GM04503 (cell line): Measurements from ENCODE around the gene NINJ1.

Source experiments
- DNase-seq: peaks from one replicate; pipeline ENCODE4 v3.0.0-alpha.2; 2012; ENCODE audit warnings: low read depth

Gene NINJ1

GRCh38 chr9:93086447-93087224, 47.4 kb downstream of the NINJ1 start:
- DNase-seq: no peak

GRCh38 chr9:93085676-93086075, 48.4 kb downstream of the NINJ1 start:
- no peak for DNase-seq

GRCh38 chr9:93084471-93084881, 49.6 kb downstream of the NINJ1 start:
- DNase-seq: no peak

GRCh38 chr9:93083592-93084470, 50.2 kb downstream of the NINJ1 start:
- DNase-seq: no peak

- DNase-seq: no peak
These were observed 51.1 kb downstream of the NINJ1 start for GRCh38 chr9:93082841-93083411.

- DNase-seq: peak; percentile 92
These were observed 52.1 kb downstream of the NINJ1 start for GRCh38 chr9:93081931-93082330.

- DNase-seq: no peak
These were observed 52.9 kb downstream of the NINJ1 start for GRCh38 chr9:93081081-93081529.

GRCh38 chr9:93080406-93080805, 53.6 kb downstream of the NINJ1 start:
- DNase-seq: no peak

- no peak for DNase-seq
These were observed 54.7 kb downstream of the NINJ1 start for GRCh38 chr9:93079371-93079770.

- no peak for DNase-seq
These were observed 56.2 kb downstream of the NINJ1 start for GRCh38 chr9:93077811-93078210.

GRCh38 chr9:93077367-93077766, 56.7 kb downstream of the NINJ1 start:
- DNase-seq: no peak

GRCh38 chr9:93076792-93077128, 57.3 kb downstream of the NINJ1 start:
- no peak for DNase-seq

- DNase-seq: no peak
These were observed 57.8 kb downstream of the NINJ1 start for GRCh38 chr9:93076101-93076791.

- no peak for DNase-seq
These were observed 61.7 kb downstream of the NINJ1 start for GRCh38 chr9:93072383-93072795.
